GM10266 (cell line): ENCODE results near the gene SDHD.
"Not testable (repeated sequence)": the region's sequence is repeated elsewhere in the genome, so short reads cannot be mapped to it uniquely, and the experiment has no call there.

Source experiments
- DNase-seq: peaks from one replicate; pipeline ENCODE4 v3.0.0; 2012; ENCODE audit errors: extremely low spot score
- CTCF ChIP-seq: IDR thresholded peaks from 2 replicates; pipeline ENCODE4 v1.5.1; 2012; ENCODE audit warnings: mild to moderate bottlenecking, low read depth; ENCODE audit not compliant: control insufficient read depth, insufficient read depth; ENCODE audit errors: missing control alignments

SDHD gene

DNA sequence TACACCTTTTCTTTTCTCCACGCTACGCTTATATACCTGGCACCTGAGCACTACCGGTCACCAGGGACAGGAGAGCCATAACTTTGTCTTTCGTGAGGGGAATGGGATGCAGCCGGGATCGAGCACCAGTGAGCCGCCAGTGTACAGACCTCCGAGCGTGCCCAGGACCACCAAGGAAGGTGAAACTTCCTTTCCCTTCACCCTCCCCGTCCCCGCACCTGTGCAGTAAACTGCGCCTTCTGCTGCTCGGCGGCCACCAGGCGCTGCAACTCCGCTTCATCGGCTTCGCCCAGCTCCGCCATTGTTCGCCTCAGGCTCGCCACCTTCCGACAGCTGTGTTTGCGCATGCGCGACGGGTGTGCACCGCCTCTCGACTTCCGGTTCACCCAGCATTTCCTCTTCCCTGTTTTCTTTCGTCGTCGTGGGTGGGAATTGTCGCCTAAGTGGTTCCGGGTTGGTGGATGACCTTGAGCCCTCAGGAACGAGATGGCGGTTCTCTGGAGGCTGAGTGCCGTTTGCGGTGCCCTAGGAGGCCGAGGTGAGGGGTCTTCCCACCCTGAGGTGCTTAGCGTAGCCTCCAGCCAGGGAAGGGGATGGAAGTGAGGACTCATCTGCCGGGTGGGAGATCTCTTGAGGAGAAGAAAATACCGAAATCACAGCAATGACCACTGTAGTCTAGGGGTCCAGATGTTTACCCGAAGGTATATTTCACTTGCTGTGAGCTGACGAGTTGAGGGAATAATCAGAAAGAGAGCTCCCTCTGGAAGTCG lies at the start of gene SDHD, which contains the start of gene TIMM8B:
Gene SDHD, plus strand, starts transcription at position 452 of the 770 bp plus-strand sequence. Its CDS starts 35 bp downstream, at position 487.
Gene TIMM8B, minus strand, starts transcription at position 335 of the 770 bp plus-strand sequence. Its CDS starts 33 bp downstream, at position 302.
- TF ChIP-seq CTCF: peak; percentile 40
- DNase-seq: peak; percentile 88

- no peak for TF ChIP-seq CTCF
- DNase-seq: no peak
Observed at GRCh38 chr11:112037527-112037926, 49.1 kb upstream of the SDHD start.

- TF ChIP-seq CTCF: no peak
- no peak for DNase-seq
Observed at GRCh38 chr11:112042161-112042960, 44.3 kb upstream of the SDHD start.

DNA sequence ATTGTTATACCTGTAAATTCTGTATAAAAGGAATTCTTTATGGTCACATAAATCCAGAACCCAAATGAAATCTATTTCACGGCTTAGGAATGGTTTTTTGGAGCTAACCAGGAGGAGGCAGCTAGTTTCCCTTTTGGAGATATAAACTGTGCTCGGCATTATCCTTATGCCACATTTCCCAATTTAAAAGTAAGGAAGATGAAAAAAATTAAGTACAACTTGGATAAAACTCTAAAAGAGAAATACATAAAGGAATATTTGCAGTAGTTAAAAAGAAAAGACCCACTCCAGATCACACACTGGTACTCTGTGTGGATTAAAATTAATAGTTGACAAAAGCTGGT lies 43.7 kb upstream of the SDHD start:
- TF ChIP-seq CTCF: no peak
- DNase-seq: no peak

GRCh38 chr11:112044961-112045360 lies 41.7 kb upstream of the SDHD start:
- no peak for DNase-seq
- no peak for TF ChIP-seq CTCF

- DNase-seq: not testable (repeated sequence)
Observed at GRCh38 chr11:112046647-112047046, 40.0 kb upstream of the SDHD start.

DNA sequence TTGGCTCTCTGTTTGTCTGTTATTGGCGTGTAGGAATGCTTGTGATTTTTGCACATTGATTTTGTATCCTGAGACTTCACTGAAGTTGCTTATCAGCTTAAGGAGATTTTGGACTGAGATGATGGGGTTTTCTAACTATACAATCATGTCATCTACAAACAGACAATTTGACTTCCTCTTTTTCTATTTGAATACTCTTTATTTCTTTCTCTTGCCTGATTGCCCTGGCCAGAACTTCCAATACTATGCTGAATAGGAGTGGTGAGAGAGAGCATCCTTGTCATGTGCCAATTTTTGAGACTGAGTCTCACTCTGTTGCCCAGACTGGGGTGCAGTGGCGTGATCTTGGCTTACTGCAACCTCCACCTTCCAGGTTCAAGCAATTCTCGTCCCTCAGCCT lies 38.4 kb upstream of the SDHD start:
- not testable (repeated sequence) for DNase-seq

GRCh38 chr11:112049777-112050176 lies 36.9 kb upstream of the SDHD start:
- TF ChIP-seq CTCF: no peak
- no peak for DNase-seq
